ENCODE measurements around the gene SORCS2. TPM values are rescaled to one million over a fixed set of nuclear protein-coding genes. Genes with fewer than 3 reads are reported as not detected.

Gene SORCS2
- total and polyA plus RNA-seq, 2 of the 13 experiments (the other 11 are each of a cell fraction or from before 2014, with no cell fraction given) = 0.82 to 1.0 TPM

GRCh38 chr4:7538518-7538917 lies 346.2 kb downstream of the SORCS2 start:
- in situ Hi-C loops (cut with HindIII; ENCODE audit: extremely low pct_ligation_motif_present, low pct_unique_long_range_greater_than_20kb) = no loop called here
- TF ChIP-seq, protein P1, sequence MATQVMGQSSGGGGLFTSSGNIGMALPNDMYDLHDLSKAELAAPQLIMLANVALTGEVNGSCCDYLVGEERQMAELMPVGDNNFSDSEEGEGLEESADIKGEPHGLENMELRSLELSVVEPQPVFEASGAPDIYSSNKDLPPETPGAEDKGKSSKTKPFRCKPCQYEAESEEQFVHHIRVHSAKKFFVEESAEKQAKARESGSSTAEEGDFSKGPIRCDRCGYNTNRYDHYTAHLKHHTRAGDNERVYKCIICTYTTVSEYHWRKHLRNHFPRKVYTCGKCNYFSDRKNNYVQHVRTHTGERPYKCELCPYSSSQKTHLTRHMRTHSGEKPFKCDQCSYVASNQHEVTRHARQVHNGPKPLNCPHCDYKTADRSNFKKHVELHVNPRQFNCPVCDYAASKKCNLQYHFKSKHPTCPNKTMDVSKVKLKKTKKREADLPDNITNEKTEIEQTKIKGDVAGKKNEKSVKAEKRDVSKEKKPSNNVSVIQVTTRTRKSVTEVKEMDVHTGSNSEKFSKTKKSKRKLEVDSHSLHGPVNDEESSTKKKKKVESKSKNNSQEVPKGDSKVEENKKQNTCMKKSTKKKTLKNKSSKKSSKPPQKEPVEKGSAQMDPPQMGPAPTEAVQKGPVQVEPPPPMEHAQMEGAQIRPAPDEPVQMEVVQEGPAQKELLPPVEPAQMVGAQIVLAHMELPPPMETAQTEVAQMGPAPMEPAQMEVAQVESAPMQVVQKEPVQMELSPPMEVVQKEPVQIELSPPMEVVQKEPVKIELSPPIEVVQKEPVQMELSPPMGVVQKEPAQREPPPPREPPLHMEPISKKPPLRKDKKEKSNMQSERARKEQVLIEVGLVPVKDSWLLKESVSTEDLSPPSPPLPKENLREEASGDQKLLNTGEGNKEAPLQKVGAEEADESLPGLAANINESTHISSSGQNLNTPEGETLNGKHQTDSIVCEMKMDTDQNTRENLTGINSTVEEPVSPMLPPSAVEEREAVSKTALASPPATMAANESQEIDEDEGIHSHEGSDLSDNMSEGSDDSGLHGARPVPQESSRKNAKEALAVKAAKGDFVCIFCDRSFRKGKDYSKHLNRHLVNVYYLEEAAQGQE (IDR thresholded peaks at IDR 0.05; ENCODE audit: borderline replicate concordance in 1 of 2, low read depth in 1 of 2, low read length in 2 of 2) = no peak
- H3K9me3 ChIP-seq (ENCODE audit: low read length) = no peaks in the 10 kb centered on the region
- no peak overlapping the region for H2AFZ ChIP-seq (ENCODE audit: low read length)
- no peak overlapping the region for H3K9ac ChIP-seq (ENCODE audit: insufficient read depth, low read depth, low read length)
- DNase-seq (ENCODE audit: low spot score) (no peak), FAIRE-seq (no peak), ATAC-seq (no peak)
- H3K79me2 ChIP-seq (ENCODE audit: insufficient read depth, low read length) = no peaks in the 10 kb centered on the region
- ChIA-PET POLR2A (interaction anchor here (1.4 kb wide), 1 partner anchor 7 kb away, joined by 6 read pairs; no protein-coding TSS in a partner anchor), CTCF (ENCODE audit: low intra/inter-chr PET ratio, low total read pairs) (no interaction called here)
- H3K36me3 ChIP-seq (replicated peaks in 1 of 2; ENCODE audit: control insufficient read depth in 1 of 2, insufficient read depth in 2 of 2, low read length in 2 of 2) = no peaks in the 10 kb centered on the region
- no peaks in the 10 kb centered on the region for H3K27me3 ChIP-seq (ENCODE audit: control insufficient read depth in 1 of 2, insufficient read depth in 2 of 2, low read length in 2 of 2)
- no peak overlapping the region; the same call in 1 of the 2 replicates for H3K4me2 ChIP-seq (ENCODE audit: low read depth, low read length)
- no TSS peak for BruUV-seq (replicated peaks)
- H3K4me3 ChIP-seq (replicated peaks in 1 of 3; ENCODE audit: insufficient read depth in 1 of 3, low read depth in 2 of 3, low read length in 3 of 3) = no peak overlapping the region
- H3K27ac ChIP-seq (ENCODE audit: extremely low read length, insufficient read depth, low read length) = no peak overlapping the region
- intact Hi-C loops (cut with micrococcal nuclease; ENCODE audit: unreplicated experiment) = loop anchor here (10.0 kb wide), 1 partner anchor 96 kb away; no protein-coding TSS in a partner anchor
- peaks cover 15% of the 10 kb centered on the region for H3K4me1 ChIP-seq (ENCODE audit: insufficient read depth, low read length)
- 81% methylated on average over 8 of the region's 8 CpGs for WGBS (ENCODE audit: low lambda C conversion rate)
- H4K20me1 ChIP-seq (ENCODE audit: insufficient read depth, low read length) = no peaks in the 10 kb centered on the region

- WGBS (ENCODE audit: low lambda C conversion rate) = 30% methylated on average over 2 of the region's 3 CpGs
- H3K27me3 ChIP-seq (ENCODE audit: control insufficient read depth in 1 of 2, insufficient read depth in 2 of 2, low read length in 2 of 2) = no peaks in the 10 kb centered on the region
- no TSS peak for BruUV-seq (replicated peaks)
- H3K9me3 ChIP-seq (ENCODE audit: low read length) = no peaks in the 10 kb centered on the region
- intact Hi-C loops (cut with micrococcal nuclease; ENCODE audit: unreplicated experiment) (loop anchor here (10.0 kb wide), 1 partner anchor 96 kb away; no protein-coding TSS in a partner anchor), in situ Hi-C loops (cut with HindIII; ENCODE audit: extremely low pct_ligation_motif_present, low pct_unique_long_range_greater_than_20kb) (no loop called here)
- H3K36me3 ChIP-seq (replicated peaks in 1 of 2; ENCODE audit: control insufficient read depth in 1 of 2, insufficient read depth in 2 of 2, low read length in 2 of 2) = no peaks in the 10 kb centered on the region
- peak overlapping the region; percentile 60; the same call in 1 of the 2 replicates for H3K9ac ChIP-seq (ENCODE audit: insufficient read depth, low read depth, low read length)
- H3K4me3 ChIP-seq (replicated peaks in 1 of 3; ENCODE audit: insufficient read depth in 1 of 3, low read depth in 2 of 3, low read length in 3 of 3) = peak overlapping the region in 2 of 3 experiments; percentile 31 to 40; a peak in 3 of 6 replicates
- TF ChIP-seq CBX1 (IDR thresholded peaks at IDR 0.05; ENCODE audit: low read depth) (no peak), CREB1 (IDR thresholded peaks at IDR 0.05) (no peak), CREB1 (CRISPR knock-in tag; IDR thresholded peaks at IDR 0.05) (0 out of 2 replicates have a peak, but pooled peaks have one; percentile 28), HNRNPH1 (optimal IDR thresholded peaks at IDR 0.05; ENCODE audit: low read depth, low read length) (no peak)
- H4K20me1 ChIP-seq (ENCODE audit: insufficient read depth, low read length) = no peaks in the 10 kb centered on the region
- ChIA-PET CTCF (ENCODE audit: low intra/inter-chr PET ratio, low total read pairs) (no interaction called here), POLR2A (interaction anchor here (1.4 kb wide), 1 partner anchor 8 kb away, joined by 6 read pairs; no protein-coding TSS in a partner anchor)
- no peaks in the 10 kb centered on the region for H3K79me2 ChIP-seq (ENCODE audit: insufficient read depth, low read length)
- FAIRE-seq (no peak), ATAC-seq (peak; percentile 12; the same call in 2 of the 3 replicates), DNase-seq (ENCODE audit: low spot score) (no peak)
- H3K4me1 ChIP-seq (ENCODE audit: insufficient read depth, low read length) = peaks cover 15% of the 10 kb centered on the region
- H2AFZ ChIP-seq (ENCODE audit: low read length) = no peak overlapping the region
- H3K27ac ChIP-seq (ENCODE audit: extremely low read length, insufficient read depth, low read length) = peak overlapping the region; percentile 35
- peak overlapping the region; percentile 69 for H3K4me2 ChIP-seq (ENCODE audit: low read depth, low read length)
These were observed 346.8 kb downstream of the SORCS2 start for GRCh38 chr4:7539186-7539585.
